ENCODE measurements around the gene CRELD2.

CRELD2 gene

DNA sequence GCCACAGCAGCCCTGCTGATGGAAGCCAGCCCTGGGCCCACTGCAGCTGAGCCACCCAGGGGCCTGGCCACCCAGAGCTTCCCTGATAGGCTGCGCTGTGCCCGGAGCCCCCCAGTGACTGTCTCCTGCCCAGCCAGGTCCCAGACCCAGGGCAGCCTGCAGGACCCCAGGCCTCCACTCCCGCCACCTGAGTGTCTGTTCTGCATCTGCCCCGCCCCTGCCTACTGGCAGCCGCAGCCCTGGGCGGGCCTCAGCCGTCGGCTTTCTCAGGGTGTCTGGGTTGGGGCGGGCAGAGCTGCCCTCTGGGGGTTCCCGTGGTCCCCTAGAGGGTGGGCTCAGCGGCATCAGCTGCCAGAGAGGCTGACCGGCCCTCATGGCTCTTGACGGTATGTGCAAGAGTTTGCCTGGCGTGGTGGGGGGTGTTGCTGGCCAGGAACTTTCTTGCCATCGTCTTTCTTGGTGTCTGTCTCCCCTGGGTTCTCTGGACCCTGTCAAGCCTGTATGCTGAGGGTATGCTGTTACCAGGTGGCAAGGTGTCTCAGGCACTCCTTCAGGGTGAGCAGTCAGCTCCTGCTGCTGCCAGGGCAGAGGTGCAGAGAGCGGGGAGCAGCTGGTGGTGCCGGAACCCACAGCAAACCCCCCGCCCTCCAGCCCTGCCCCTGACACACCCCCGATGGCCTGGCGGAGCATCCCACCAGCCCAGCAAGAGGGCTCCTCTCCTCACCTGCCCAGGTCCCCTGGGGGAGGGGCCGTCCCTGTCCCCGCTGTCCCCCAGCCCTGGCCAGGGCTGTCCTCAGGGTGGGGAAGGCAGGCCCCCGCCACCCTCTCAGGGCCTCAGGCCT lies 29.9 kb downstream of the CRELD2 start:
- DNase-seq, result no peak

DNA sequence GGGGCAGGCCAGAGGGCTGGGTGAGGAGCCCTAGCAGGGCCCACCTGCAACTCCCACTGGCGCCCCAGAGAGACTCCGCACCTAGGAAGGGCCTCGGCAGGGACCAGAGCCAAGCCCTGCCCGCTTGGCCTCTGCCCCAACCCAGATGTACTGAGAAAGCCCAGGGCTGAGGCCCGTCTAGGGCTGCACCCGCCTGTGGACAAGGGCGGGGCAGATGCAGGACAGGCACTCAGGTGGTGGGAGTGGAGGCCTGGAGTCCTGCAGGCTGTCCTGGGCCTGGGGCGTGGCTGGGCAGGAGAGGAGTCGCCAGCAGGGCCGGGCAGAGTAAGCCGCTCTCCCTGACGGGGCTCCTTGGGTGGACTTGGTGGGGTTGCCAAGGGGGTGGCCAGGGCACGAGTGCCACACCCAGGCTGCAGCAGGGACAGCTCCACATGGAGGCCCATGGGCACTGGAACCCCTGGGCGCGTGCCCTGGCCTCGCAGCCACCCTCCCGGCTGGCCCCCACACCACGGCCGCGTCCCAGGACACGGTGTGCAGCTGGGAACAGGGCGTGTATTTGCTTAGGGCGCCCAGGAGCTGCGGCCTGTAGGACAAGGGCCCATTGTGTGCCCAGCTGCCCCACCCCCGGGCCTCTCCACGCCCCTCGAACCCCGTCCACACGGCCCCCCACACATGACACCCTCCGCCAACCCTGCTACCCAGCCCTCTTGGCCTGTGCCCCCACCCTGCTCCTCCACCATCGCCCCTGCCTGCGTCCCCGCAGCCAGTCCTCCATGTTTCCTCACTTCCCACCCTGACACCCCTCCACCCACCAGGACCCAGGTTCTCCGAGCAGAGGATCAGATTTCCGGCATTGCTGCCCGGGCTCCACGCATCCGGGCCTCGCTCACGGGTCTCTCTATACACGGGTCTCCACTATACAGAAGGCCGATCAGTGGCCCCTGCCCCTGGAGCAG lies 30.8 kb downstream of the CRELD2 start:
- no peak for DNase-seq

DNA sequence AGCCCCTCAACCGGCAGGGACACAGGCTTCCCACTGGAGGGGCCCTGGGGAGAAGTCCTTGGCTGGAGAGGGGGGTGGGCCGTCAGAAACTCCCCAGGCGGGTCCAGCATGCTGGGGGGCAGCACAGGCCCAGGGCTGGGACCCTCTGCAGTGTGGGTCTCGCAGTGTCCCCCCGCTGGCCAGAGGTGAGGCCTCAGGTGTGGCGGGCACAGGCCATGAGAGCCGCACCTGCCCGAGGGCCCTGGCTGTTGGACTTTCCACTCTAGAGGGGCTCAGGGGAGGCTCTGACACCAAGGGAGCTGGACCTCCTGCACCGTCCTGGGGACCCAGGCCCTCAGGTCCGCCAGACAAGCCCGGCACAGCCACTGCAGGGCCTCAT lies 31.5 kb downstream of the CRELD2 start:
- no peak for DNase-seq

DNA sequence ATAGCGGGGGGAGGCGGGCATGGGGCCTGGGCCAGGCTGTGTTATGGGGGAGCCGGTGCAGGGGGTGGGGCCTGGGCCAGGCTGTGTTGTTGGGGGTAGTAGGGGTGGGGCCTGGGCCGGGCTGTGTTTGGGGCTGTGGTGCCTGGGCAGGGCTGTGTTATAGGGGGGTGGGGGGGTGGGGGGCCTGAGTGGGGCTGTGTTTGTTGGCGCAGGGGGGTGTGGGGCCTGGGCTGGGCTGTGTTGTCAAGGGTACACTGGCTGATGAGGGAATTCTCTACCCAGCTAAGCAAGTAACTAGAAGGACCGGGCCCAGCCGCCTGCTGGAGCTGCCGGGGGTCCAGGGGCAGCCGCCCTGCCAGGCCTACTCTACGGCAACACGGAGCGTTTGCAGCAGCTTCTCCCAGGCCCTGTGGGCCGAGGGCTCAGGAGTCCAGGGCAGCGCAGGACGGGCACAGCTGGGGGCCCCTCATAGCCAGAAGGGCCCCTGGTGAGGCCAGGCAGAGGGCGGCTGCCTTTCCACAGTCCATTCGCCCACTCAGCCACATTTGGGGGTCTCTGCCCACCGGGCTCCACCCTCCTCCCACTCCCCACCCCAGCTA lies 32.1 kb downstream of the CRELD2 start:
- DNase-seq, result no peak

DNA sequence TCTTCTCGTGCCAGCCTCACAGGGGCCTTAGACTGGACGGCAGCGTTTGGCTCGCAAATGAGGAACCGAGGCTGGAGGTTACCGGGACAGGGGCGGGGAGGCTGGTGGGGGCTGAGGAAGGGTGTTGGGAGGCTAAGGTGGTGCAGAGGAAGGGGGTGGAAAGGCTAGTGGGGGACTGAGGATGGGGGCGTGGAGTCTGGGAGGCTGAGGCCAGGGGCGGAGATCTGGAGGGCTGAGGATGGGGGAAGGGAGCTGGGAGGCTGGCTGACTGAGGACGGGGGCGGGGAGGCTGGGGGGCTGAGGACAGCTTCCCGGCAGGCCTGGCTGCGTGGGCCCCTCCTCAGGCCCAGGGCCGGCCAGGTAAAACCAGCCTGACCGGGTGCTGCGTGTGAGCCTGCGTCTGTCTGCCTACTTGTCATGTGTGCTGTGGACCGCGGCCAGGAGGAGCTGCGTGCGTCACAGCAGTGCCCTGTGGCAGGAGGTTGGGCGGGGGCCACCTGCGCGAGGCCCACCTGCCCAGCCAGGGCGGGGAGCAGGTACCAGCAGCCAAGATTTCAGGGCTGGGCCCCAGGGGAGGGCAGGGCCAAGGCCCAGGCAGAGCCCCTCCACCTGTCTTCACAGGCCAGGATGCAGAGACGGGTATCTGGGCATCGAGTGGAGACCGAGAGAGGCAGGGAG lies 32.7 kb downstream of the CRELD2 start:
- no peak for DNase-seq

DNA sequence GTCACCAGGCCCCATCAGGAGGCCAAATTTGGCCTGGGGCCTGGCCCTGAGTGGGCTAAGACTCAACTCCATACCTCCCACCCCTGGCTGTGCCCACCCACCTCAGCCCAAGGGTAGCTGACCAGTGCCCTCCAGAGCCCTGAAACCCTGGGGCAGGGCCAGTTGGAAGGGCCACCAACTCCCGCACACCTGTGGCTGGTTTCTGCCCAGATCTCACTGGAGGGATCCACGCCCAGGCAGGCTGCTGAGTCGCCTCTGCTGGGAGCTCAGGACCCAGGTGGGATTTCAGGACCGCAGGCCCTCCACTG lies 33.2 kb downstream of the CRELD2 start:
- no peak for DNase-seq

DNA sequence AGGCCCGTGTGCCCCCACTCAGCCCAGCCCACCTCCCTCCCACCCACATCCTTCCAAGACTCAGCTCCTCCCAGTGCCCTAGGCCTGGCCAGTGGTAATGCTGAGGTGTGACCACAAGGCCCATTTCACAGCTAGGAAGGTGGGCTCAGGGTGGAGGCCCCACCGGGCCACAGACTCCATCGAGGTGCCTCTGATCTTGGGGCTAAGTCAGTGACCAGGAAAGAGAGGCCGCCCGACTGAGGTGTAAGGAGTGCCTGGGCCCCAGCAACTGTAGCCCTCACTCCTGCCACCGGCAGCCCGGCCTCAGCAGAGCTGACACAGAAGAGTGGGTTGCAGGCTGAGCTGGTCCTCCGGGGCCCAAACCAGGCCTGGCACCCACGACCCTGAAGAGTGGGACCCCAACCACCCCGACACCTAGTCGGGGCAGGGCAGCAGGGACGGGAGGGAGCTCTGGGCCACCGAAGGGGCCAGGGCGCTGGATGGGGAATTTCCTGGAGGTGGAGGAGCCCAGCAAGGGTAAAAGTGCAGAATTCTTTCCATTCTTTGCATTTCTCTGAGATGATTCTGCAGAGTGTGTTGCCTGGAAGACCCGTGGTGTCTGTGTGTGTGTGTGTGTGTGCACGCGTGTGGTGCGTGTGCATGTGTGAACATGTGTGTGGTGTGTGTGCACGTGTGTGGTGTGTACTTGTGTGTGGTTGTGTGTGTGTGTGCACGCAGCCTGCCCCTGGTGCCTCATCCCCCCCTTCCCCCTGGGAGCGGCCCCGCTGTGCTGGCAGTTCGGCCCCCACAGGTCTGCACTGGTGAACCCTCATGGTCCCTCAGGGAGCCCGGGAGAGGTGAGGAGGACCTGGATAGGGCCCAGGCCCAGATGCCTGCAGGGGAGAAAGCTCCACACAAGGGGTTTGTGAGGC lies 33.8 kb downstream of the CRELD2 start:
- no peak for DNase-seq

DNA sequence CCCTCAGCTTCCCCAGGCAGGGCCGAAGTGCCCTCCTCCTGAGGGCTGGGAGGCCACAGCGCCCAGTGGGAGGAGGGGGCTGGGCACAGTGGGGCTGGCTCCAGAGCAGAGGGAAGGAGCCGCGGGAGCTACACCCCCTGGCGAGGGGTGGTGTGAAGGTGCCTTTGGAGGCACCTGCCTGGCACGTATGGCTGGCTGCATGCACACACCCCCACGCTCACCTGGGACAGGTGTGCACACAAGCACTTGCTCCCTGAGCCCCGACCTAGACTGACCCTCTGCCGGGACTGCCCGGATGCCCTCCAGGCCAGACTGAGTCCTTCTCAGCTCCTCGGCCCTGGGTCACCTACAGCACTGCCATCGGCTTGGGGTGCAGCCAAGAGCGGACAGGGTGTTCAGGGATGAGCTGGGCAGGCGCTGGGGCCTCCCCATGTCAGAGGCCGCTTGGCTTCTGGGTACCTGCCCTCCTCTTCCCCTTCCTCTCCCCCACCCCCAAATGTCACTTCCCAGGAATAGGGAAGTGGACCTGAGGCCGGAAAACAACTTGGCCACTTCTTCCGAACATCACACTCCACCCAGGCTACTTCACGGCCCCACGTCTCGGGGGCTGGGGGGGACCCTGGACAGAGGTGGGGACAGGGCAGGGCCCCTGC lies 34.7 kb downstream of the CRELD2 start:
- DNase-seq, result no peak

DNA sequence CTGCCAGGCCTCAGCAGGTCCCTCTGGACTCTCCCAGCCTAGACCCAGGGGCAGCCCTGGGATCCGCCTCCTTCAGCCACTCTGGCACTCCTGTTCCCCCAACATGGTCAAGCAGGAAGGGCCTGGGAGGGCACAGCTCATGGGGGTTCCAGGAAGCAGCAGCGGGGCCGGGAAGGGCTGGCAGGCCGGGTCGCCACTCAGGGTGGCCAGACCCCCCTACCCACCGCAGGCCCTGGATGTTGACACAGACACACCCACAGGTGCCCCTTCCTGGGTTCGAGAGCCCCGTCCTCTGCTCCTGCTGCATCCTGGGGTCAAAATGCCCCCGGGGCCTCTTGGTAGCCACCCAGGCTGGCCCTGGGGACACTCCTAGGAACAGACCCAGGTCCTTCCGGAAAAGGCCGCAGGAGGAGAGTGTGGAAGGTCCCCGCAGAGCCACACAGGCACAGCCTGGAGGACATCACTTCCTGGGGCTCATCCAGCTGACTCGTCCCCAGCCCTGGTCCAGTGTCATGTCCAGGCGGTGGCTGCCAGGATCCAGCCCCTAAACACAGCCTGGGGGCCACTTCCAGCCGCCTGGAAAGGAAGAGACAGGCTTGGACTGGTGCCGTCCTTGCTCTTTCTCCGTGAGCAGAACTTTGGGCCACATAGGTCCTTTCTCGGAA lies 35.4 kb downstream of the CRELD2 start:
- DNase-seq, result no peak

DNA sequence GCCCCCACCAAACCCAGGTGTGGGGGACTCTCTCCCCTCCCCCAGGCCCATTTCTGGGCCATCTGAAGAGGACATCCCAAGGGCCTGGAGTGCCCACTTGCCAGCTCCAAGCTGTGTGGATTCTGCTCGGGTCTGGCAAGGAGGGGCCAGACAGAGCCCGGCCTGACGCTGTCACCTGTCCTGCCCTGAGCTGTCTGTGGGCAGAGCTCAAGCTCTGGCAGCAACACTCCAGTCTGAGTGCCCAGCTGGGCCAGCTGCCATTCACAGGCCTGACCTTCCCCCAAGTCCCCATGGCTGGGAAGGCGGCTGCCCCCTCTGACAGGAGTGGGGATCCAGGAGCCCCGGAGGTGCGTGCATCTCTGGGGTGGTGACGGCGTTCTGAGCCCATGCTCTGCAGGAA lies 35.9 kb downstream of the CRELD2 start:
- DNase-seq, result no peak

DNA sequence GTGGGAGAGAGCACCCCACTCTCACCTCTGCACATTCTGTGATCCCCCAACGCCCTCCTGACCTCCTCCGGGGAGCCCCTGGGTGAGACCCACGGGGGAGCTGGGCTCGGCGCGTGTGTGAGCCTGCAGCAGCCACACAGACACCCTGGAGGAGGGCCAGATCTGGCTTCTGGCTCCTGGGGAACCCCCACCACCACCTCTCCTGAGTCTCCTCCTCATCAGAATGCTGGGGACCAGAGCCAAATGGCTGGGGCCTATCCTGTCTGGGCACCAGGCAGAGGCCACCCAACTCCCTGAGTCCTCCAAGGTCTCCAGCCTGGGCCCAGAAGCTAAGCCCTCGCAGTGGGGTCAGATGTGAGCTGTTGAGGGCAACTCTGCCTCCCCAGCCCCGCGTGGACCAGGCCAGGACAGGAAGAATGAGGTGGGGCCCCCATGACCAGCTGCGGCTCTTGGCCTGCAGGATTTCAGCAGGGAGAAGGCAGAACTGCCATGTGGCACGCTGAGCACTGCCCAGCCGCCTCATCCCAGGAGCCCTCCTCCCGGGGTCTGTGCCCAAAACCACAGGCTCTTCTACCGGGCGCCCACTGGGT lies 36.7 kb downstream of the CRELD2 start:
- no peak for DNase-seq

DNA sequence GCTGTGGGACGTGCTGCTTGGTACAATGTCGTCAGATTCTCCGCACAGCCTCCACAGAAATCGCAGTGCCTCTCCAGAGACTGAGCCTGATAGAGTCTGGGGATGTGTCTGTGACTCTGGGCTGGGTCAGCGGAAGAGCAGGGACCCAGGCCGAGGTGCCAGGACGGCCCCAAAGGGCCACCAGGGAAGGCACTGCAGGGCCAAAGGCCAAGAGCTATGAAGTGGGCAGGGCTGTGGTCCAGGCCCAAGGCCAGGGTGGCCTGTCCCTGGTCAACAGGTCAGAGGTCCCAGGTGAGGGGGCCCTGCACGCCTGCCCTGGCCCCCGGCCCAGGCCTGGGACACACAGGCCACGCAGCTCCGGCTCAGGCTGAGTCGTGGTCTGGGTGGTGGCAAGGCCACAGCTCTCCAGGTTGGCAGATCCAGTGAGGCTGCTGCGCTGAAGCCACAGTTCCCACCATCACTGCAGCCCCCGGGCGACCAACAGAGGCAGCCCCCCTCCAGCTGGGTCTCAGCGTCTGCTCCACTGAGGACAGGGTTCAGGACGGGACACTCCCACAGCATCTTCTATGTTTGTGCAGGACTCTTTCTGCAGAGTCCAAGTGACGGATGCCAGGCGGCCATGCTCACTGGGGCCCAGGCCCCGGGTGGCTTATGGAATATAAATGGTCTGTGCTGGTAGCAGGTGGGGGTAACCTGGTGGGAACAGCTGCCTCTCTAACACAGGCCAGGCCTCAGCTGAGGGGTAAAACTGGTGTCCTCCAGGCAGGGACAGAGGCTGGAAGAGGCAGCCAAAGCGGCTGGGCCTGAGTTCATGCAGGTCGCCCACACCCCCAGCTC lies 37.4 kb downstream of the CRELD2 start:
- no peak for DNase-seq

DNA sequence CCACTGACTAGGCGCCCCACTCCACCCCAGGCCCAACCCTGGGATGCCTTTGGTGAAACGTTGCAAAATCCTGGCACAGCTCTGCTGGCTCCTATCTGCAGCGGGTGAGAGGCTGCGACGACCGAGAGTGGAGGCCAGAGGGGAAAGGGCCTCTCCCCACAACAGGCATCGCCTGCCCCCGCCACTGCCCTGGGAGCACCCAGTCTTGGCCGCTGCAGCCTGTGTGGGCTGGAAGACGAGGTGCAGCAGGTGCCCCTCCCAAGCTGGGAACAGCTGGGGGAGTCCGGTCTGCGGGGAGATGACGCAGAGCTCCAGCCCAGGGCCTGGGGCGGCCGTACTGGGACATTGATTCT lies 38.0 kb downstream of the CRELD2 start:
- DNase-seq, result no peak

DNA sequence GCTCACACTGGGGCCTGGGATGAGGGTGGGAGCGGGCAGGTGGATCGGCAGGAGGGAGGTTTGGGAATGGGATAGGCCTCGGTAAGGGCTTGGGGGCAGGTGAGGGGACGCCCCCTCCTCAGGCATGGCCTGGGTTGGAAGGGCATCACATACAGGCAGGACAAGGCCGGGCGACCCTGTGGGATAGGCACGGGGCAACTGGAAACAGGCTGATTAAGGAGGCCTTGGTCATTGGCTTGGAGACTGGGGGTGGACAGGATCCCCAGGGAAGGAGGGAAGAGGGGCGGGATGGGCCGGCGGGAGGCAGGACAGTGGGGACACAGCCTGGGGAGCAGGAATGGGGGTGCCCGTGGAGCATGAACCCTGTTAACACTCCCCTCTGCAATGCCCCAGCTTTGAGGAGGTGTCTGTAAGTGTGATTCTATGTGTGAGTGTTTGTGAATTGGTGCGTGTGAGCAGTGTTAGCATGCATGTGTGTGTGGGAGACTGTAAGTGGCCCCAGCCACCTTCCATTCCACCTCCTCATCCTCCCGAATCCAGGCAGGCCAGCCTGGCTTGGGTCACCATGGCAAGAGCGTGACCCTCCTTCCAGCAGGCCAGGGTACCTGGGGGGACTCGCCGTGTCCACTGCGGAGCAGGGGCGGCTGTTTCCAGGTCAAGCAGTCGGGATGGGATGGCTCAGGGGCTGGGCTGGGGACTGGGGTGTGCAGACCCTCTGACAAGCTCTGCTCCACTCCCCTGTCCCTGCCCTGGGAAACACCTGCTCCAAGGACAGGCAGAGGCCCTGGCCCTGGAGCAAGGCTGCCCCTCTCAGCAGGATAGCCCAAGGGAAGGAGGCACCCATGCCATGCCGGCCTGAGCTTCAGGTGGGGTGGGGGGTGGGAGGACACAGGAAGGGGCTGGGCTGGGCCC lies 38.7 kb downstream of the CRELD2 start:
- no peak for DNase-seq

DNA sequence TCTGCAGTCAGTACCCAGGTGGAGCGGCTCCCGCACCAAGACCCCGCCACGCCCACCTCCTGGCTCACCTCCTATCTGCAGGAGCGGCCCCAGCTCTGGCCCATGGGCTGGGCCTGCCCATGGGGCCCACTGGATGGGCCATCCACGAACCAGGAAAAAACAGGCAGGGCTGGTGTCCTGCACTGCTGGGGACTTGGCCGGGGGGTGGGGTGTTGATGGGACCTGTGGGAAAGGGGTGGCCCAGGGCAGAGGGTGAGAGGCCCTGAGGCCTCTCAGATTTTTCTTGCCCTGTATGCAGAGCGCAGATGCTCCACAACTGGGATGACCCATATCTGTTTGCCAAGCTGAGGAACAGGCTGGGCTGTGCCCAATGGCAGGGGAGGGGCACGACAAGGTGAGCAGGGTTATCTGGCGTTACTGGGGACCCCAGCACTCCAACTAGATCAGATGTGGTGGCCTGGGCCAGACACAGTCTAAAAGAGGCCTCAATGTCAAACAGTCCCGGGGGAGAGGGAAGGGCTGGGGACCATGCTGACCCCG lies 39.5 kb downstream of the CRELD2 start:
- DNase-seq, result no peak

DNA sequence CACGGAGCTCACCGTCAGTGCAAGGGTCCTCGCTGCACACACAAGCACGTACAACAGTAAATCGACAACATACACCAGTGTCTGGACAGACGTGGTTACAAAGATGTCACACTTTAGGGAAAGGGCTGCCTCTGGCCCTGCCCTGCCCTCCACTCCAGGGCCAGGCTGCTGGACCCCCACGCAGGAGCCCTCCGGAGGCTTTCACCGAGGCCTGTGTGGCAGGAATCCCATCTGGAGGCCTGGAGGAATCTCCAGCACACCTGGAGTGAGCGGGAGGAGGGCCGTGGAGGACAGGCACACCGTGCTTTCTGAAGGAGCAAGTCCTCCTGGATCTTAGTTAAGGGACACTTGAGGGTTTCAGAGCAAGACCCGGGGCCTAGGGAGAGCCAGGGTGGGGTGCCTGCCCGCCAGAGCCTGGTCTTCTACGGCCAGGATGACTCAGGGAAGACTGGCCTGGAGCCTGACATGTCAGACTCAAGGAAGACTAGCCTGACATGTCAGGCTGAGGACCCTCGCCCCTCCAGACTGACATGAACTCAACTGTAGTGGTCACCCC lies 40.0 kb downstream of the CRELD2 start:
- DNase-seq, result no peak

DNA sequence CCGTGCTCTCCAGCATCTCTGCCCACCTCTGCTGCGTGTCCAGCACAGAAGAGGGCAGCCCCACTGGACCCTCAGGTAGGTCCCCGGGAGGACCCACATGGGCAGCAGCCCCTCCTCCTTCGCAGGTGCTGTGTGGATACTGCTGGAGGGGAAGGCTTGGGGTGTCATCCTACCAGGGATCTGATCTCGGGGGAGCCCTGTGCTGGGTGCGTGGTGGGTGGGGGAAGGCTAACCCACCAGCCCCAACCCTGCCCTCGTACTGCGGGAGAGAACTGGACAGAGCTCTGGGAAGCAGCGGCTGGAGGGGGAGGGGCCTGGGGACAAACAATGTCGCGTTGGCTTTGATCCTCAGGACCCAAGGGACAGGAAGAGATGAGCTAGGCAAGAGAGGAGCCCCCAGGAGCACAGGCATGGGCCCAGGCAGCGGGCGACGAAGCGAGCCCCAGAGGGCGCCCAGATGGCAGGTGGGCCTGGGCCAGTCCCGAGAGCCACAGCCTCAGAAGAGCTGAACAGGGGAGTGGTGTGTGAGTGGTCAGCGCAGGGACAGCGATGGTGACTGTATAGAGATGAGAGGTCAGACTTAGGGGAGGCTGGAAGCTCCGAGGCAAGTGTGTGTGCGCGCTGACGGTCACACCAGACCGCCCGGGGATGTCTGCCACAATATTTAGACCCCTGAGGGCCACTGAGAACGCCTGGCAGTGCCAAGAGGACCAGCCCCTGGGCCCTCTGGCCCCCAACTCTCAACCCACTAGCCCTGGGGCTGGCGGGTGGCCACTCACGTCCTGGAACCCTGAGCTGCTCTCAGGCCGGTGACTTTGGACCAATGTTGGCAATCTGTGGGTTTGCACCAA lies 40.7 kb downstream of the CRELD2 start:
- no peak for DNase-seq

All from CD4-positive, alpha-beta T cell treated with Interferon alpha-2 for 1 hour (primary cell).